H4 (cell line): ENCODE measurements around the gene MROH2A. TPM values are rescaled to one million over a fixed set of nuclear protein-coding genes. Genes with fewer than 3 reads are reported as not detected.

ENCODE experiments used
- DNase-seq: peaks from one replicate; pipeline ENCODE4 v3.0.0-alpha.2; 2015; ENCODE audit warnings: low spot score
- total RNA-seq: library from RNA; depleted of rRNA; stranded (reverse); fragments of >200 nt; shearing (Covaris generic); gene quantifications from 2 replicates; pipeline ENCODE4 v1.2.3, GENCODE V29; 2014

Gene MROH2A
- total RNA-seq, 1 experiment from 2014 or later: 0.02 TPM

GRCh38 chr2:233818639-233819621 lies 40.8 kb downstream of the MROH2A start:
- no peak for DNase-seq

DNA sequence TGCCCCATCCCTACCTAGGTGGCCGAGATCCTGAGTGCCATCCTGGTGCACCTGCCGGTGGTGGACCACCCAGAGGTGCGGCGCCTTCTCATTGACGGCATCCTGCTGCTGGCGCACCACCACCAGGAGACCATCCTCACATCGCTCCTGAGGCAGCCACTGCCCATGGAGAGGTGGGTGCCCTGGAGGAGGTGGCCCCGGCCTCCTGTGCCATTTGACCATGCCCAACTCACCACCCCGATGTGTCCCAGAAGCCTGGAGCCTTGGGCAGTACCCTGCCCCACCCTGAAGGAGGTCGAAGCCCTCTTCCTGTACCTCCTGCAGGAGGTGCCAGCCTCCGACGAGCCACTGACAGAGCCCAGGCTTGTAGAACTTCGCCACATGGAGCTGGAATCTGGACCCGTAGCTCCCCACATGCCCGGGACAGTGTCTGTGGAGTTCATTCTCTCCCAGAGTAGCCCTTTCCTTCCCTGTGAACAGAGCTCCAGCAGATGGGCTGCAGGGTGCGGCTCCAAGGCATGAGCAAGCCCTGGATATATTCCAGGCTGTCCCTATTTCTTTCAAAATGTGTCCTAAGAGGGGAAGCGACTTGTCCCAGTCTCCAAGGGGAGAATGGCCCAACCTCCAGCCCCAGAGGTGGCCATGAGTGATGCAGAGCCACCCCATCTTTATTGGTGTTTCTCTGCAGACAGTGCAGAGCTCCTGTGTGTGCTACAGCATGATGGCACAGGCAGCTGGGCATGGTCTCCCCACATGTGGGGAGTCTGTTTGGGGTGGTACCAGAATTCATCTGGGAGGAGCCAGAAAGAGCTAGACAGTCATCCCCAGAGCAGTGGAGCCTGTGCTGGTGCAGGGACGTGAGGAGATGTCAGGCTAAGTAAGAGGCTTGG lies 42.0 kb downstream of the MROH2A start:
- DNase-seq: no peak

DNA sequence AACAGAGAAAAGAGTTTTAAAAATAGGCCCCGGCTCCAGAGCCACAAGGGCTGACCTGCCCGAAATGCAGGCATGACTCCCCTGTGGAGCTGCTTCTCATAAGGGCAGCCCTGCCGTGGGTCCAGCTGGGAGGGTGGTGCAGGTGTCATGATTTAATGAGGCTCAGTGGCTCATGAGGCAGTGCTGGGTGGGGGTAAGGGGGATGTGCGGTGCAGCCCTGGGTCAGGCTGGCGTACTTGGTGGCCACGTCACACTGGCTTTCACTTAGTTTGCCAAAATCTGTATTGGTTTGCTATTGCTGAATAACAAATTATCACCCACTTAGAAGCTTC lies 42.6 kb downstream of the MROH2A start:
- no peak for DNase-seq

DNA sequence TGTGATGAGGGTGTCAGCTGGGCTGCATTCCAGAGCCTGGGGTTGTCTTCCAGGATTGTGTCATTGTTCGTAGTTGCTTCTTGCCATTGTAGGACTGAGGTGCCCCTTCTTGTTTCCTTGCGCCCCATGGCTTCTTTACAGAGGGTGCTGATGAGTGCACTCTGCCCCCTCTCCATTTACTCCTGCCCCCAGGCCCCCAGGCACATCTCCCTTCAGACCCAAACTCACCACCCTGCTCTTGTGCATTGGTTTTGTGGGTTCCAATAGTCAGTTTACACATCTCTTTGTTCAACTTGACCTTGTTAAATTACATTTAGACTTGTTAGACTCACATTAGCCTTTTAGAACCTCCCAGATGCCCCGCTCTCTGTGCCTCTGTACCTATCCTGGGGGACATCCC lies 43.1 kb downstream of the MROH2A start:
- DNase-seq: no peak

DNA sequence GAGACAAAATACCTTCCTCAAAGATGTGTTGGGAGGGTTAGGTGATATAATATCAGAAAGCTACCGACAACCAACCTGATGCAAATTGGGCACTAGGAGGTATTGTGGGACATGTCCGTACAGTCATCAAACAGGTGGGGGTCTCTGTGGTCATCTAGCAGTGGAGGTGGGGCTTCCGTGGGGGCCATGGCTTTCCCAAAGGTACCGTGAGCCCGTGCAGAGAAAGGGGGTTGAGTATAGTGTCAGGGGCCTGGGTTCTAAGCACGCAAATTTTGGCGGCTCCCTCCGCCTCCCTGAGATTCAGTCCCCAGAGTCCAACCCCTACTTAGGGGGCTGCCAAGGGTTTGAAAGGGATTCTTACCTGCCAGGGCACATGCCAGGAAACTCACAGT lies 43.6 kb downstream of the MROH2A start:
- no peak for DNase-seq

DNA sequence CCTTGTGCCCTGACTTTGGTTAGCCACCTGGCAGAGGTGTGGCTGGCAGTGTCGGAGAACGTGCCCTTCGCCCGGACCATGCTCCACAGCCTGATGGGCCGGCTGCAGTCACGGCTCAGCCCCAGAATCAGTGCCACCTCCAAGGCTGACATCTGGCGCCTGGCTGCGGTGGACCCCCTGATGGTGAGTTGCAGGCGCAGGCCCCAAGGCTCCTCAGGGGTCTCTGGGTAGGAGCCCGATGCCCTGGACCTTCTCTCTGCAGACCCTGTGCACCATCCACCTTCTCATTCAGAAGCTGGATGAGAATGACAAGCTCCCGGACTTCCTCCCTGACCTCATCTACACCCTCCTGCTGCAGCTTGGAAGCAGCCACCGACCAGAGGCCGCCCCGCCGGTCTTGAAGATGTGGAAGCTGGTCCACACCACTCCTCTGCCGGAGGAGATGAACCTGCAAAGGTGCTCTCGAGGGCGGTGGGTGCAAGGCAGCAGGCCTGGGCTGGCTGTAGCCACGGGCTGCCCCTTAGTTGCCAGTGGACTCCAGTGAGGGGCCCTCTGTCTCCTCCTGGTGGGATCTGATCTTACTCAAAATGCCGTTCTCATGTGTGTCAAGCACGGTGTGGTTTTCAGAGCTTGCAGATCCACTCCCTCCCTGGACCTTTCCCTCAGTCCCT lies 44.1 kb downstream of the MROH2A start:
- DNase-seq: no peak

DNA sequence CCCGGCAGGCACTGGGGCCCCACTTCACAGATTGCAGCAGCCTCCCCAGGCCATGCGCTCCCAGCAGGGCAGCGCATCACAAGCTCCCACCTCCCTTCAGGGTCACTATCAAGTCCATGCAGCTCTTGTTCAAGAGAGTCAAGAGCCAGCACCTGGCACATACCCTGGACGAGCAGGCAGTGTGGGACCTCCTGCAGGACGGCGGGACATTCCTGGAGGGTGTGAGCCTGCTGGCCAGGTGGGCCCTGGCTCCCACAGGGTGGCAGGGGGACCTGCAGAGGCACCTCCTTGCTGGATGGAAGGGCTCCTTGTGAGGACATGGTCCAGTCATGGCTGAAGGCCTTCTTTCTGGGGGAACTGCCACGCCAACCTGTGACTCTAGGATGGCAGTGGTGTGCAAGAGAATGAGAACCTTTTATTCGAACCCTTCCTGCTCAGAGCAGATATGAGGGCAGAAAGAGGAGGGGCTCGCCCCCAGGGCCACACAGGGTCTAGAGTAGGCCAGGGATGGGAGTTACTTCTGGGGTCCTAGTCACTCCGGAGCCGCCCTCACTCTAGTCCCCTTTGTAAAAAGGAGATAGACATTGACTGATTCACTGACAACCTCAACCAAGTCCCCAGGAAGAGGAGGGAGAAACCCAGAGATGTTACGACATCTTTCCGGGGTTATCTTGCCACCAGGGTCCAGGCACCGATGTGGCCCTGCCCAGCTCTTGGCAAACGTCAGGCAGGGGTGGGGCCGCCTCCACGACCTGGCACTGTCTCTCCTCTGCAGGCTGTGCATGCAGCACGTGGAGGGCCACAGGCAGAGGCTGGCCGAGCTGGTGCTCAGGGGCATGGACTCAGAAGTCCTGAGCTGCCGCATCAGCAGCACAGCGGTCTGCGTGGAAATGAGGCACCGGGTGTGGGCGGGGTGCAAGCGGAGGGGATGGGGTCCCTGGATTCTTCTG lies 44.9 kb downstream of the MROH2A start:
- DNase-seq: no peak

DNA sequence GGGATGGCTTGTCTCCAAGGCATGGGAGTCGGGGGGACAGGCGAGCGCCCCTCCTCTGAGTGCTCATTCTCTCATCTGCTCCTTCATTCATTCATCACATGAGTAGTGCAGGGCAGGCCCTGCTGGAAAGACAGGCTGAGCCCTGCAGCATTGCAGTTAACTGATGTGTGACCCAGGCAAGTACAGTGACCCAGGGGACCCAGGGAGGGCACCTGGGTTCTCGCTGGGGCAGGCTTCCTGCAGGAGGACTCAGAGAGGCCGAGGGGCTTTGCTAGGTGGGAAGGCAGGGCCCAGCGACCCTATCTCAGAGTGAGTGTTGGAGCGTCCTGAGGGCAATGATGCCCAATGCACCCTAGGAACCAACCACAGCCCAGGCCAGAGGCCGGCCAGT lies 45.6 kb downstream of the MROH2A start:
- DNase-seq: no peak

GRCh38 chr2:233824373-233824772 lies 46.2 kb downstream of the MROH2A start:
- no peak for DNase-seq

DNA sequence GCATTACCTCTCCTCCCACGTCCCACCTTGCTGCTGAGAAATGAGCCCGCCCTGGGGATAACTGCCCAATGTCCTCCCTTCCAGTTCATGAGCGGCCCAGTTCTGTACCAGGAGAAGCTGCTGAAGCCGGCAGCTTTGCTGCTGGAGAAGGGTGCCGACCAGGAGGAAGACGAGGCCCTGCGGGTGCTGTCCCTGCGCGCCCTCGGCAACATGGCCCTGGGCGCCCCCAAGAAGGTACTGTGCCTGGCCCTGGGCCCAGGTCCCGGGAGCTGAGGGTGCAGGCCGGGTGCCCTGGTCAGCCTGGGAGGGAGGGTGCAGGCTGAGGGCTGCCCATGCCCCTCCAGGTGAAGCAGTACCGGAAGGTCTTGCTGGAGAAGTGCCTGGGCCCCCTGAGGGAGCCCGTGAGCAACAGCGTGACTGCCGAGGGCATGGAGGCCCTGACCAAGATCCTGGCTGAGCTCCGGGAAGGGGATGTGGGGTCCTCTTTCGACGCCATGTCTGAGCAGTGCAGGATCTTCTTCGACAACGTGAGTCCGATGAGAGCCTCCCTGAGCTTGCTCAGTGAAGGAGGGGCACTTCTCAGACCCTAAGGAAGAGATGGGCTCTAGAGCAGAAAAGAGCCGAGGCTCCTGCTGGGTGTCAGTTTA lies 50.5 kb downstream of the MROH2A start:
- no peak for DNase-seq

DNA sequence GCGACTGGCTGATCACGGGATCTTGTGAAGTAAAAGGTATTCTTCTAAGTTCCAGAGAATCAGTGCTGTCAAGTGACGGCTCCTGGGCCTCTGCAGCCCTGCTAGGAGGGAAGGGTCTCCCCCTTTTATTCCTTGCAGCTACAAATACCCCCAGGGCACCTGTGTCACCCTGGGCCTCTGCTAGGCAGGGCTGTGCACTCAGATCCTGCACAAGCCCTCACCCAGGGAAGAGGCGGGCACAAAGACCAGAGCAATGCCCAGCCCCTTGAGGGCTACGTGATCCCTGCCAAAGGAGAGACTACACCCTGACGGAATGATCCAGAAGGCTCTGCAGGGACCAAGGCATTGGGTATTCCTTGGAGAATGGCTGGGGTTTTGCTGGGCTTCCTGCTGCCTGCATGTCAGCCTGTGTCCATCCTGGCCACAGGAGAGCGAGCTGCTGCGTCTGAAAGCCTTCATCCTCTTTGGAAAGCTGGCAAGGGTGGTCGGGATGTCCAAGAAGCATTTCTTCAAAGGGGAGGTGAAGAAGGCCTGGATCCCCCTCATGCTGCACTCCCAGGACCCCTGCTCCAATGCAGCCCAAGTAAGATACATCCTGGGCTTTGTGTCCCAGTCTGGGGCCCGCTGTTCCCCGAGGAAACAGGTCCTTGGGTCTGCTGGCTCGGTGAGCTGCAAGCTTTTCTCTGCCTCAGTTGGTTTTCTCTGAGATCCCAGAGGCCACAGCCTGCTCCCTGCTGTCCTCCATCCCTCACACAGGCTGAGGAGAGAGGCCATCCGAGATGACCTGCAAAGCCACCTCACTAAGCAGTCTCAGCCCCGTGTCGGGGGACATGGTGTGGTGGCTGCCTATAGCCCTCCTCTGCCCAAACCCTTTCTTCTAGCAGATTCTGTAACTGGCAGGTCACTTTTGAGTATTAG lies 51.3 kb downstream of the MROH2A start:
- no peak for DNase-seq

DNA sequence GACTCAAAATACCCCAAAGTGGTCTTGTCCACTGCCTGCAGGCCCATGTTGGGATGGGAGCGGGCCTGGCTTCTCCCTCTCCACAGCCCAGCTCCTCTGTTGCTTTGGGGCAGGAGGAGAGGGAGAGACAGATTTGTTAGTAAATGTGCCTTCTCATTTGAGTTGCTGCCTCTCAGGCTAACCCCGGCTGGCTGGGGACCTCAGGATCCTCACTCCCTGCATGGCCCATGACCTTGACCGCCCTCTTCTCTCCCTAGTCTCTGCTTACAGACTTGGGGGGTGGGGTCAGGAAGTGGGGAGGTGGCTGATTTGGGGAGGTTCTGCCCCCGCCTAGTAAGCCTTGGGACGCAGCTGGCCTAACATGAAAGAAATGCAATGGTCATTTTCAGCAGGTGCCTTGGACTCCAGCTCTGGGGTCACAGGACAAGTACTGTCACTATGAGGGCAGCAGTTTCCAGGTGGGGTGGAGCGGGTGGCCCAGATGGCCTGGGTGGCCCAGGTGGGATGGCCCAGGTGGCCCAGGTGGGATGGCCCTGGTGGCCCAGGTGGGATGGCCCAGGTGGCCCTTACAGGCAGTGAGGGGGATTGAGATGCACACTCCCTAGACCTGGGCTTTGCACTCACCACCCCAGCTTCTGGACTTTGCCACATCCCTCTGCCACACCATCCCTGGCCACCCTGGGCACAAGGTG lies 52.1 kb downstream of the MROH2A start:
- DNase-seq: no peak

GRCh38 chr2:233831011-233831721 lies 53.0 kb downstream of the MROH2A start:
- DNase-seq: no peak

- DNase-seq: no peak
These were observed 53.7 kb downstream of the MROH2A start for GRCh38 chr2:233831861-233832260.

- no peak for DNase-seq
These were observed 54.3 kb downstream of the MROH2A start for GRCh38 chr2:233832414-233832813.

DNA sequence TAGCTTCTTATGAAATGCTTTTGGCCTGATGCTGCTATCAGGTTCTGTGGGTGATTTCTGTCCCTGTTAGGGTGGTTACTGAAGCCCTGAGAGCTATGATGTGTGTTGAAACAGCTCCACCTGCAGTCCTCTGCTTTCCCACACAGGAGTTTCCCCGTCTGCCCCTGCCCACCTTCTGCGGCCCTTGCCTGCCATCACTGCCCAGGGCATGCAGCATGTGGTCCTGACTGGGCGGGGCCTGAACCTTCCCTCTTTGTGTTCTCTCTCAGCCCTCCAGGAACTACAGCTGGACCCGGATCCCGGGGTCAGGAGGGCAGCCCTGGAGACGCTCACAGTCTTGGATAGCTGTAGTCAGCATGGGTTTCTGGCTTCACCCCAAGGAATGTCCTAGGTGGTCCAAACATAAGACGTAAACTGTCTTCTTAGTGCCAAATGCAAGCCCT lies 54.8 kb downstream of the MROH2A start:
- DNase-seq: peak; percentile 90

DNA sequence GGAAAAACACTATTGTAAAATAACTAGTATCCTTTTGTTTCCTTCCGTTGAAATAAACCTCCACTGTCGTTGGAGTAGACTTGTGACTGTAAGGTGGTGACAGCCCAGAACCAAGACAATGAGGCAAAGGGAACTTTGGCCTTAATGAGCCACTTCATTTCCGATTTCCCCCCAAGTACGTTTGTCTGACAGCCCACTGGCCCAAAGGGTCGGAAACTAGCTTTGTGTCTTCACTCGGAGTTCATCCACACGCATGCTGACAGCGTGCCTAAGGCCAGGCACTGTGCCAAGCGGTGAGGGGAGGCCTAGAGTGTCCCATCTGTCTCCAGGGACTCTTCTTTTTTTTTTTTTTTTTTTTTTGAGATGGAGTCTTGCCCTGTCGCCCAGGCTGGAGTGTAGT lies 55.2 kb downstream of the MROH2A start:
- peak; percentile 49 for DNase-seq
